Measurements from ENCODE around the gene GSC2.

The GSC2 gene, protein sequence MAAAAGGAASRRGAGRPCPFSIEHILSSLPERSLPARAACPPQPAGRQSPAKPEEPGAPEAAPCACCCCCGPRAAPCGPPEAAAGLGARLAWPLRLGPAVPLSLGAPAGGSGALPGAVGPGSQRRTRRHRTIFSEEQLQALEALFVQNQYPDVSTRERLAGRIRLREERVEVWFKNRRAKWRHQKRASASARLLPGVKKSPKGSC

DNA sequence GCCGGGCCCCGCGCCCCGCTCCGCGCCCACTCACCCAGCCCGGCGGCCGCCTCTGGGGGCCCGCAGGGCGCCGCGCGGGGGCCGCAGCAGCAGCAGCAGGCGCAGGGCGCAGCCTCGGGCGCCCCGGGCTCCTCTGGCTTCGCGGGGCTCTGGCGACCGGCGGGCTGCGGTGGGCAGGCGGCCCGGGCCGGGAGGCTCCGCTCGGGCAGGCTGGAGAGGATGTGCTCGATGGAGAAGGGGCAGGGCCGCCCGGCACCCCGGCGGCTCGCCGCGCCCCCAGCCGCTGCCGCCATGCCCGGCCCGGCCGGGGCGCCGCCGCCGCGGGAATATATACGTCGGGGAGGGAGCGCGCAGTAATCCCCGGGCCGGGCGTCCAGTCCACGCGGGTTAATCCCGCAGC is at the start of gene GSC2:
Gene GSC2, minus strand, starts transcription at position 302 of the 400 bp plus-strand sequence. Its CDS starts 9 bp downstream, at position 293.
- peaks cover 87% of the 10 kb centered on the region for H3K27me3 ChIP-seq (ENCODE audit: control insufficient read depth, insufficient read depth, low read length)
- H3K27ac ChIP-seq (ENCODE audit: low read length) = no peak within 1 kb of the TSS
- H3K9ac ChIP-seq (ENCODE audit: low read length) = no peak within 1 kb of the TSS
- peak within 1 kb of the TSS; percentile 31 for H3K4me3 ChIP-seq (ENCODE audit: low read length)
- no peaks in the 10 kb centered on the region for H3K36me3 ChIP-seq (ENCODE audit: control insufficient read depth, low read depth, low read length)
- H3K4me1 ChIP-seq (ENCODE audit: control insufficient read depth, low read depth, low read length) = peaks cover 3% of the 10 kb centered on the region
- no peaks in the 10 kb centered on the region for H3K9me3 ChIP-seq (ENCODE audit: control insufficient read depth, low read depth, low read length)

GRCh38 chr22:19199479-19199878 is 49.4 kb upstream of the GSC2 start:
- no peaks in the 10 kb centered on the region for H3K9me3 ChIP-seq (ENCODE audit: control insufficient read depth, low read depth, low read length)
- no peak overlapping the region for H3K27ac ChIP-seq (ENCODE audit: low read length)
- no peak overlapping the region for H3K9ac ChIP-seq (ENCODE audit: low read length)
- H3K4me3 ChIP-seq (ENCODE audit: low read length) = no peak overlapping the region
- H3K36me3 ChIP-seq (ENCODE audit: control insufficient read depth, low read depth, low read length) = peaks cover 15% of the 10 kb centered on the region
- no peaks in the 10 kb centered on the region for H3K4me1 ChIP-seq (ENCODE audit: control insufficient read depth, low read depth, low read length)
- no peaks in the 10 kb centered on the region for H3K27me3 ChIP-seq (ENCODE audit: control insufficient read depth, insufficient read depth, low read length)

GRCh38 chr22:19197997-19198865 is 48.1 kb upstream of the GSC2 start:
- Histone ChIP-seq H3K27me3 (ENCODE audit: control insufficient read depth, insufficient read depth, low read length) (no peaks in the 10 kb centered on the region), H3K4me3 (ENCODE audit: low read length) (no peak overlapping the region), H3K9ac (ENCODE audit: low read length) (no peak overlapping the region), H3K27ac (ENCODE audit: low read length) (no peak overlapping the region), H3K36me3 (ENCODE audit: control insufficient read depth, low read depth, low read length) (peaks cover 17% of the 10 kb centered on the region), H3K4me1 (ENCODE audit: control insufficient read depth, low read depth, low read length) (no peaks in the 10 kb centered on the region), H3K9me3 (ENCODE audit: control insufficient read depth, low read depth, low read length) (no peaks in the 10 kb centered on the region)

DNA sequence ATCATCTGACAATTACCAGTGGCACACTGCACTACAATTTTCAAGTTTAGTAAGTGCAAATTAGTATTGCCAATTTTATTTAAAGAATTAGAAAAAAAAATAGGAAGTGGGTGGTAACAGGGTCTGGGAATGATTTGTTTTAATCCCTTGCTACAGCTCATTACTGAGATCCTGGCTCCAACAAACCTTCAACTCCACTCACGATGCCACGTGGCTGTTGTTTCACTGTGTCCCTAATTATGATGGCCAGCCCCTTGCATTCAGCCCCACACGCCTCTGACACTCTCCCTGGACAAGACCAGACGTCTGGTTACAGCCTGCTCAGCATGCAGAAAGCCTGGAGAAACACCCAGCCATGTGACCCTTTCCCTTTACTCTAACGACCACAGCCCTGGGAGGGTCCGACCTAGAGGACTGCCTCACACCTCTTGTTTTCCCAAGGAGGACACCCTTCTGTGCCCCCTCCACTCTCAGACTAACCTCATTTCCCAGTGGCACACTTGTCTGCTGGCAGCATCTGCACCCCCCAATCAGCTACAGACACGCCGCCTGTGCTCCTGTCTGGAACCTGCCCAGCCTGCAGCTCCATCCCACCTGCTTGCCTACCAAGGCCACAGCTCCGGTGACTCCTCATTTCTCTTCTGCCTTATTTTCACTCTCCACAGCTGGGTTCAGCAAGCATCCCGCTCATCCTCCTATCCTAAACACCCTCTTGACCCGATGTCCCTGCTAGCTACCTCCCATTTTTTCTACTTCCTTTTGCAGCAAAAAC is 46.9 kb upstream of the GSC2 start:
- H3K9me3 ChIP-seq (ENCODE audit: control insufficient read depth, low read depth, low read length) = no peaks in the 10 kb centered on the region
- no peaks in the 10 kb centered on the region for H3K27me3 ChIP-seq (ENCODE audit: control insufficient read depth, insufficient read depth, low read length)
- no peak overlapping the region for H3K27ac ChIP-seq (ENCODE audit: low read length)
- H3K36me3 ChIP-seq (ENCODE audit: control insufficient read depth, low read depth, low read length) = peaks cover 17% of the 10 kb centered on the region
- H3K4me1 ChIP-seq (ENCODE audit: control insufficient read depth, low read depth, low read length) = no peaks in the 10 kb centered on the region
- no peak overlapping the region for H3K4me3 ChIP-seq (ENCODE audit: low read length)
- no peak overlapping the region for H3K9ac ChIP-seq (ENCODE audit: low read length)

DNA sequence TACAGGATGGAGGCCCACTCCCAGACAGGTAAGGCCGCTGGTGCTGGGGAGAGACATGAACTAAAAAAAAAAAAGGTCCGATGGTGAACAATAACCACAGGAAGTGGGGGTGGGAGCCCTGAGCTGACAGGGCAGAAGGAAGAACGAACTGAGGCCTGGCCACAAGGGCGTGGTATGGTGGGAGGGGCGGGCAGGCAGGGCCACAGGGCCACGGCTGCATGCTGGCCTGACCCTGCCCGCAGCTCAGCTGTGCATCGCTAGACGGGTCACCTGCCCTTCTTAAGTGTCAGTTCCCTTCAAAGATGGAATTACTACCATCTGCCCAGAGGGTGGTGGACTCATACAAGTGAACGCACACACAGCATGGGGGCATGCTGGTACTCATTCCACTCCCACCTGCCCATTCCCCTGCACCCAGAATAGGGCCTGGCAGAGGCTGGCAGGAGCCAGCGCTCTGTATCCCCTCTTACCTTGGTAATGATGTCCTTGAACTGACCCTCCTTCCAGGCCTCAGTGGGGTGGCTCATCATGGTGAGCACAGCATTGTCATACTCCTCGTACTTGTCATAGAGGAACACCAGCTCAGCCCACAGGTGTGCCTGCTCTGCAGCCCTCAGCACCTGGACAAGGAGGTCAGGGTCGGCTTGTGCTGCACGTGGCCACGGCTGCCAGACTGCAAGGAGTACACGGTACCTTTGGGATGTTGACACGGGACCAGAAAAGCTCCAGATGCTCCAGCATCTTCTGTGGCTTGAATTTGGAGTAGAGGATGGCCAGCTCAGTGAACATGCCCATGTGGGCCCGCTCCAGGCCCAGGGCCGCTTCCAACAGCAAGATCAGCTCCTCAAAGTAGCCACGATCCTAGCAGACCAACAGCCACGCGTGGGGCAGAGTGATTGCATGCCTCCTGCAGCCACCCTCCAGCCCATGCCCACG is 46.0 kb upstream of the GSC2 start:
- no peaks in the 10 kb centered on the region for H3K9me3 ChIP-seq (ENCODE audit: control insufficient read depth, low read depth, low read length)
- no peak overlapping the region for H3K4me3 ChIP-seq (ENCODE audit: low read length)
- H3K36me3 ChIP-seq (ENCODE audit: control insufficient read depth, low read depth, low read length) = peaks cover 17% of the 10 kb centered on the region
- no peak overlapping the region for H3K9ac ChIP-seq (ENCODE audit: low read length)
- no peak overlapping the region for H3K27ac ChIP-seq (ENCODE audit: low read length)
- H3K27me3 ChIP-seq (ENCODE audit: control insufficient read depth, insufficient read depth, low read length) = no peaks in the 10 kb centered on the region
- no peaks in the 10 kb centered on the region for H3K4me1 ChIP-seq (ENCODE audit: control insufficient read depth, low read depth, low read length)

GRCh38 chr22:19194766-19195536 is 44.9 kb upstream of the GSC2 start:
- Histone ChIP-seq H3K9ac (ENCODE audit: low read length) (no peak overlapping the region), H3K36me3 (ENCODE audit: control insufficient read depth, low read depth, low read length) (peaks cover 17% of the 10 kb centered on the region), H3K9me3 (ENCODE audit: control insufficient read depth, low read depth, low read length) (no peaks in the 10 kb centered on the region), H3K4me1 (ENCODE audit: control insufficient read depth, low read depth, low read length) (no peaks in the 10 kb centered on the region), H3K27ac (ENCODE audit: low read length) (no peak overlapping the region), H3K4me3 (ENCODE audit: low read length) (no peak overlapping the region), H3K27me3 (ENCODE audit: control insufficient read depth, insufficient read depth, low read length) (no peaks in the 10 kb centered on the region)

GRCh38 chr22:19193879-19194278 is 43.8 kb upstream of the GSC2 start:
- peaks cover 11% of the 10 kb centered on the region for H3K36me3 ChIP-seq (ENCODE audit: control insufficient read depth, low read depth, low read length)
- no peaks in the 10 kb centered on the region for H3K9me3 ChIP-seq (ENCODE audit: control insufficient read depth, low read depth, low read length)
- H3K4me3 ChIP-seq (ENCODE audit: low read length) = no peak overlapping the region
- no peak overlapping the region for H3K9ac ChIP-seq (ENCODE audit: low read length)
- H3K27me3 ChIP-seq (ENCODE audit: control insufficient read depth, insufficient read depth, low read length) = no peaks in the 10 kb centered on the region
- H3K27ac ChIP-seq (ENCODE audit: low read length) = no peak overlapping the region
- no peaks in the 10 kb centered on the region for H3K4me1 ChIP-seq (ENCODE audit: control insufficient read depth, low read depth, low read length)

DNA sequence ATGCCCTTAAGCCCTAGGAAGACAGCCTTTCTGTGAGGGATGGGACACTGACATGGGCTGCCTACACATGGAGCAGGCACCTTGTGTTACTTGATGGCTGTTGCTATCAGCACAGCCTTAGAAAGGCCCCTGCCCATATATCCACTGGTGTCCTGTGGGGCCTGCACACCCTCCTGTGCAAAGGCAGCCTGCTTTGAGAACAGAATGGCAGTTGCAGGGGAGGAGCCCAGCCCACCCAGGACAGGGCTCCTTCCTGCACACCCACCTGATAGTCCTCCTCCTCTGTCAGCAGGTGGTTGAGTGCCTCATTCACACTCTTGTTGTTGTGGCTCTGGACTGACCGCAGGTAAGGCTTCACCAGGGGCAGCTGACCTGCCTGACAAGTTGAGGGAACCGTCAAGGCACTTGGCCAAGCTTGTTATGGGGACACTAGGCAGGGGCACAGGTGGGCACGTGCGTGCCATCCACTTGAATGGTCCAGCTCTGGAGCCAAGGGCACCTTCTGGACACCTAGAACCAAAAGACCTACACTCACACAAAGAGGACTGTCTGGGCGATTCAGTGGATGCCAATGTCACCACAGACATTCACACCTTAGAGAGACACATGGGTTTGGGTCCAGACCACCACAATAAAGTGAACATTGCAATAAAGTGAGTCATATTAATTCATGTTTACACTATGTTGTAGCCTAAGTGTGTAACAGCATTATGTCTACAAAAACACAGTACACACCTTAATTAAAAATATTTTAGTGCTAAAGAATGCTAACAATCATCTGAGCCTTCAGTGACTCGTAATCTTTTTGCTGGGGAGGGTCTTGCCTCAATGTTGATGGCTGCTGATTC is 37.8 kb upstream of the GSC2 start:
- no peak overlapping the region for H3K9ac ChIP-seq (ENCODE audit: low read length)
- H3K27me3 ChIP-seq (ENCODE audit: control insufficient read depth, insufficient read depth, low read length) = no peaks in the 10 kb centered on the region
- H3K27ac ChIP-seq (ENCODE audit: low read length) = no peak overlapping the region
- H3K4me1 ChIP-seq (ENCODE audit: control insufficient read depth, low read depth, low read length) = no peaks in the 10 kb centered on the region
- H3K36me3 ChIP-seq (ENCODE audit: control insufficient read depth, low read depth, low read length) = no peaks in the 10 kb centered on the region
- no peak overlapping the region for H3K4me3 ChIP-seq (ENCODE audit: low read length)
- no peaks in the 10 kb centered on the region for H3K9me3 ChIP-seq (ENCODE audit: control insufficient read depth, low read depth, low read length)

- H3K27me3 ChIP-seq (ENCODE audit: control insufficient read depth, insufficient read depth, low read length) = no peaks in the 10 kb centered on the region
- H3K9me3 ChIP-seq (ENCODE audit: control insufficient read depth, low read depth, low read length) = no peaks in the 10 kb centered on the region
- H3K4me1 ChIP-seq (ENCODE audit: control insufficient read depth, low read depth, low read length) = no peaks in the 10 kb centered on the region
- H3K36me3 ChIP-seq (ENCODE audit: control insufficient read depth, low read depth, low read length) = no peaks in the 10 kb centered on the region
- H3K4me3 ChIP-seq (ENCODE audit: low read length) = no peak overlapping the region
- H3K27ac ChIP-seq (ENCODE audit: low read length) = no peak overlapping the region
- H3K9ac ChIP-seq (ENCODE audit: low read length) = no peak overlapping the region
These were observed 34.3 kb upstream of the GSC2 start for GRCh38 chr22:19184276-19184997.

Data from iPS-18a (cell line).